ENCODE data around the gene FXN. TPM values are rescaled to one million over a fixed set of nuclear protein-coding genes. Genes with fewer than 3 reads are reported as not detected.

The FXN gene
- total RNA-seq, 1 donor from 2014 or later: 22.7 TPM

DNA sequence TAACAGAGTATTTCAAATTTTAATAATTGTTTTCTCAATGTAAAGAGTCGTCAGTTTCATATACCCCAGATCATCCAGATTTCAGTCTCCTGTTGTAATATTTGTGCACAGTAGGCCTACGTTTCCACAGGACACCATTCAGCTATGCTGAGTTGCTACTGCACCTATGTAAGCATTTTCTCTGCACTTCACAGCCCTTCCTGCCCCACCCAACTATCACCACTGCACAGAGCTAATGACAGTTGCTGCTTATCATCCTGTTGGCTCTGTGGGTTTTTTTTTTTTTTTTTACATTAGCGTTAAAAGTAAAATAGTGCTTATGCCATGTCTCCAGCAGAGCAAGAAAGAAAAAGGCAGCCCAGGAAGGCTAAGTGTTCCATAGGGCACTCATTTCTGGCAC, 15.7 kb upstream of the FXN start:
- no peaks in the 10 kb centered on the region for H3K9me3 ChIP-seq (ENCODE audit: insufficient read depth, low read depth, low read length)
- DNase-seq (ENCODE audit: low read depth): no peak
- no peak overlapping the region for H3K4me3 ChIP-seq (ENCODE audit: insufficient read depth, low read depth, low read length)
- H3K36me3 Mint-ChIP-seq (ENCODE audit: low read depth, unreplicated experiment): no peaks in the 10 kb centered on the region
- H3K4me1 Mint-ChIP-seq (ENCODE audit: low read depth, unreplicated experiment): no peaks in the 10 kb centered on the region
- no peak overlapping the region for H3K4me2 ChIP-seq (ENCODE audit: low read length)
- no peak for FAIRE-seq
- H4K20me1 ChIP-seq (ENCODE audit: insufficient read depth, low read length): no peaks in the 10 kb centered on the region
- no peaks in the 10 kb centered on the region for H3K4me1 ChIP-seq (ENCODE audit: insufficient read depth, low read length)
- no peak overlapping the region for H2AFZ ChIP-seq (ENCODE audit: low read depth, low read length)
- peaks cover 11% of the 10 kb centered on the region for H3K27me3 Mint-ChIP-seq (ENCODE audit: low read depth, unreplicated experiment)
- no peak overlapping the region for H3K9ac ChIP-seq (ENCODE audit: low read length)
- H3K9me3 Mint-ChIP-seq (ENCODE audit: unreplicated experiment): no peaks in the 10 kb centered on the region
- no peak overlapping the region for H3K27ac Mint-ChIP-seq (ENCODE audit: unreplicated experiment)
- H3K4me3 Mint-ChIP-seq (ENCODE audit: unreplicated experiment): no peak overlapping the region
- H3K36me3 ChIP-seq (ENCODE audit: insufficient read depth, low read length): no peaks in the 10 kb centered on the region
- H3K27me3 ChIP-seq (ENCODE audit: insufficient read depth, low read length): peaks cover 7% of the 10 kb centered on the region
- no peak overlapping the region for H3K27ac ChIP-seq (ENCODE audit: low read depth, low read length)
- TF ChIP-seq, protein P1, sequence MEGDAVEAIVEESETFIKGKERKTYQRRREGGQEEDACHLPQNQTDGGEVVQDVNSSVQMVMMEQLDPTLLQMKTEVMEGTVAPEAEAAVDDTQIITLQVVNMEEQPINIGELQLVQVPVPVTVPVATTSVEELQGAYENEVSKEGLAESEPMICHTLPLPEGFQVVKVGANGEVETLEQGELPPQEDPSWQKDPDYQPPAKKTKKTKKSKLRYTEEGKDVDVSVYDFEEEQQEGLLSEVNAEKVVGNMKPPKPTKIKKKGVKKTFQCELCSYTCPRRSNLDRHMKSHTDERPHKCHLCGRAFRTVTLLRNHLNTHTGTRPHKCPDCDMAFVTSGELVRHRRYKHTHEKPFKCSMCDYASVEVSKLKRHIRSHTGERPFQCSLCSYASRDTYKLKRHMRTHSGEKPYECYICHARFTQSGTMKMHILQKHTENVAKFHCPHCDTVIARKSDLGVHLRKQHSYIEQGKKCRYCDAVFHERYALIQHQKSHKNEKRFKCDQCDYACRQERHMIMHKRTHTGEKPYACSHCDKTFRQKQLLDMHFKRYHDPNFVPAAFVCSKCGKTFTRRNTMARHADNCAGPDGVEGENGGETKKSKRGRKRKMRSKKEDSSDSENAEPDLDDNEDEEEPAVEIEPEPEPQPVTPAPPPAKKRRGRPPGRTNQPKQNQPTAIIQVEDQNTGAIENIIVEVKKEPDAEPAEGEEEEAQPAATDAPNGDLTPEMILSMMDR (IDR thresholded peaks at IDR 0.05; ENCODE audit: insufficient read depth, low read depth, low read length): no peak
- TF ChIP-seq EZH2 (IDR thresholded peaks at IDR 0.05; ENCODE audit: insufficient read depth, low read length): no peak
- H3K79me2 ChIP-seq (ENCODE audit: insufficient read depth, low read length): no peaks in the 10 kb centered on the region

DNA sequence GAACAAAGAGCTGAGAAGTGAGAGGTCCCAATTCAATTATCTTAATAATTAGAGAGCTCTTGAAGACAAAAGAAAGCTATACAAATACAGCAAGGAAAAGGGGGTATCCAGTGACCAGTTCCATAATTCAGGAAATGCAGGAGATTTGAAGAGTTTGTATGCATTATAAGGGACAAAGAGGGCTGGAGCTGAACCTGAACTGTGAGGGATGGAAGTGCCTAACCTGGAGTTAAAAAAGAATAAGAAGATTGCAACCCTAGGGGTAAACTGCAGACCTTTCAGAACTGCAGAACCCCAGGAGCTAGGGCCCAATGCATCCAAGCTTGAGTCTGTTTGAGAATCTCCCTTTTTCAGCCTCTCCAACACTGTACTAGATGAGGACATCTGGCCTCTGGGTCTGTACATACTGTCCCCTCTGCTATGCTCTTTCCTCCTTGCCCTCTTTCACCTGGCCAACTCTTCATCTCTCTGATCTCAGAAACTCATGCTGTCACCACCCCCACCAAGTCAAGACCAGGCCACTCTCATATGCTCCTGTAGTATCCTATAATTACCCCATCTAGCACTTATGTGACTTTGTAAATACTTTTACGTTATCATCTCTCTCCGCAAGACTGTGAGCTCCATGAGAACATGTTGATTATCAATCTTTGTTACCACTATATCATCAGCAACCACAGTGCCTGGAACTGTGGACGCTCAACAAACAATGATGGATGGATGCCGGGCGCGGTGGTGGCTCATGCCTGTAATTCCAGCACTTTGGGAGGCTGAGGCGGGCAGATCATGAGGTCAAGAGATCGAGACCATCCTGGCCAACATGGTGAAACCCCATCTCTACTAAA, 15.0 kb upstream of the FXN start:
- no peak for FAIRE-seq

More for the DNA sequence above, 15.0 kb upstream of the FXN start:
- Histone ChIP-seq H3K79me2 (ENCODE audit: insufficient read depth, low read length) (no peaks in the 10 kb centered on the region), H4K20me1 (ENCODE audit: insufficient read depth, low read length) (no peaks in the 10 kb centered on the region), H3K9ac (ENCODE audit: low read length) (no peak overlapping the region), H3K27me3 (ENCODE audit: insufficient read depth, low read length) (peaks cover 7% of the 10 kb centered on the region), H3K4me1 (ENCODE audit: insufficient read depth, low read length) (no peaks in the 10 kb centered on the region), H3K27ac (ENCODE audit: low read depth, low read length) (no peak overlapping the region), H3K4me2 (ENCODE audit: low read length) (no peak overlapping the region), H2AFZ (ENCODE audit: low read depth, low read length) (no peak overlapping the region), H3K9me3 (ENCODE audit: insufficient read depth, low read depth, low read length) (no peaks in the 10 kb centered on the region), H3K36me3 (ENCODE audit: insufficient read depth, low read length) (no peaks in the 10 kb centered on the region), H3K4me3 (ENCODE audit: insufficient read depth, low read depth, low read length) (no peak overlapping the region)
- no peak for TF ChIP-seq EZH2 (IDR thresholded peaks at IDR 0.05; ENCODE audit: insufficient read depth, low read length)
- TF ChIP-seq, protein P1 (IDR thresholded peaks at IDR 0.05; ENCODE audit: insufficient read depth, low read depth, low read length): no peak
- Mint-ChIP-seq H3K9me3 (ENCODE audit: unreplicated experiment) (no peaks in the 10 kb centered on the region), H3K27ac (ENCODE audit: unreplicated experiment) (no peak overlapping the region), H3K4me3 (ENCODE audit: unreplicated experiment) (no peak overlapping the region), H3K36me3 (ENCODE audit: low read depth, unreplicated experiment) (no peaks in the 10 kb centered on the region), H3K4me1 (ENCODE audit: low read depth, unreplicated experiment) (no peaks in the 10 kb centered on the region), H3K27me3 (ENCODE audit: low read depth, unreplicated experiment) (peaks cover 11% of the 10 kb centered on the region)
- DNase-seq (ENCODE audit: low read depth): no peak
